HG02759 (cell line): ENCODE results near the gene CROCC.
"Not testable (repeated sequence)": the region's sequence is repeated elsewhere in the genome, so short reads cannot be mapped to it uniquely, and the experiment has no call there.

Experiments used
- ATAC-seq: cut with Tn5 transposase; IDR thresholded peaks from one replicate; pipeline ENCODE4 v1.9.1; 2021; ENCODE audit warnings: mild to moderate bottlenecking, moderate library complexity; ENCODE audit not compliant: unreplicated experiment

CROCC gene

GRCh38 chr1:16914928-16915626 is 6.7 kb upstream of the CROCC start:
- ATAC-seq, result not testable (repeated sequence)

DNA sequence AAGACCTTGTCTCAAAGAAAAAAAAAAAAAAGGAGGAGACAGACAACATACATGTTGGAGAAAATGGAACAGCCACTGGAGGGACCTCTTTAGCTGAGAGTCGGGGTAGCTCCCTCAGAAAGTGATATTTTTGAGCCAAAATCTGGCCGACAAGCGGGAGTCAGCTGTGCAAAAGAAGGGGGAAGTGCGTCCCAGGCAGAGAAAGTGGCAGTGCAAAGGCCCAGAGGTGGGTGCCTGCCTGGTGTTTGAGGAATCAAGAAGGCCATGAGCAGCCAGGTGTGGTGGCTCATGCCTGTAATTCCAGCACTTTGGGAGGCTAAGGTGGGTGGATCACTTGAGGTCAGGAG is 6.1 kb upstream of the CROCC start:
- no peak for ATAC-seq

GRCh38 chr1:16916036-16916880 is 5.5 kb upstream of the CROCC start:
- not testable (repeated sequence) for ATAC-seq

- ATAC-seq, result no peak
These were observed 3.4 kb upstream of the CROCC start for GRCh38 chr1:16918371-16918770.

GRCh38 chr1:16918936-16919665 is 2.6 kb upstream of the CROCC start:
- not testable (repeated sequence) for ATAC-seq

- no peak for ATAC-seq
These were observed 780 bp upstream of the CROCC start for GRCh38 chr1:16920951-16921350.

DNA sequence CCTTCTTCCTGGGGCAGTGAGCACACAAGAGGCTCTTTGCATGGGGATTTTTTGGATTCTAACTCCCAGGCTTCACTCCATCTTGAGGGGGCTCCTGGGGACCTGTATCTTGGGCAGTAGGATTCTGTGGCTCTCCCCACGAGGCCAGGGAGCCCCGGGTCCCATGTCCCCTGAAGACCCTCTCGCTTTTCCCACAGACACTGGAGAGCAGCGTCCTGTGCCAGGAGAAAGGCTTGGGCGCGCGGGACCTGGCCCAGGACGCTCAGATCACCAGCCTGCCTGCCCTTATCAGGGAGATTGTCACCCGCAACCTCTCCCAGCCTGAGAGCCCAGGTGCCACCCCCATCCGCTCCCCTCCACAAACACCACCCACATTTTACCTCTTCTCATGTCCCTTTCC is 735 bp downstream of the CROCC start:
- ATAC-seq, result no peak

GRCh38 chr1:16922885-16923431 is 1.2 kb downstream of the CROCC start:
- ATAC-seq, result no peak

- ATAC-seq, result no peak
These were observed 2.6 kb downstream of the CROCC start for GRCh38 chr1:16924216-16924918.

DNA sequence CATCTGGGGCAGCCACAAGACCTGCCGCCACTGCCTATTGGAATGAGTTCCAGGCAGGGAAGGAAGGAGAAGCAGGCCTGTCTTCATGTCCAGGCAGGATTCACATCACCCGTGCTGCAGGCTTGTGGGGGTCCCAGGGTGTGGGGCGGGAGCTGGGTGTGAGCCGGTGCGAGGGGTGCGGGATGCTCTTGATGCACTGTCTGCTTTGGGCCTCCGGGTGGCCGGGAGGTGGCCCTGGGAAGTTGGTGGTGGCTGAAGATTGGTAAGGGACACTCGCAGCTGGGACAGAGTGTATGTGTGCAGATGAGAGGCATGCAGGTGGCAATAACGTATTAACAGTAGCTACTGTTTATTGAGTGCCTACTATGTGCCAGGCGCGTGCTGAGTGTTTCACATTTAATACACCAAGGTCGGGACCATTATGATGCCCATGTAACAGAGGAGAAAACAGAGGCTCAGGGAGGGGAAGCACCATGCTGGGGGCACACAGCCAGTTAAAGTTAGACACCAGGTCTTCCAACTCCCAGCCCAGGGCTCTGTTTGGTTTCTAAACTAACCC is 3.3 kb downstream of the CROCC start:
- no peak for ATAC-seq

DNA sequence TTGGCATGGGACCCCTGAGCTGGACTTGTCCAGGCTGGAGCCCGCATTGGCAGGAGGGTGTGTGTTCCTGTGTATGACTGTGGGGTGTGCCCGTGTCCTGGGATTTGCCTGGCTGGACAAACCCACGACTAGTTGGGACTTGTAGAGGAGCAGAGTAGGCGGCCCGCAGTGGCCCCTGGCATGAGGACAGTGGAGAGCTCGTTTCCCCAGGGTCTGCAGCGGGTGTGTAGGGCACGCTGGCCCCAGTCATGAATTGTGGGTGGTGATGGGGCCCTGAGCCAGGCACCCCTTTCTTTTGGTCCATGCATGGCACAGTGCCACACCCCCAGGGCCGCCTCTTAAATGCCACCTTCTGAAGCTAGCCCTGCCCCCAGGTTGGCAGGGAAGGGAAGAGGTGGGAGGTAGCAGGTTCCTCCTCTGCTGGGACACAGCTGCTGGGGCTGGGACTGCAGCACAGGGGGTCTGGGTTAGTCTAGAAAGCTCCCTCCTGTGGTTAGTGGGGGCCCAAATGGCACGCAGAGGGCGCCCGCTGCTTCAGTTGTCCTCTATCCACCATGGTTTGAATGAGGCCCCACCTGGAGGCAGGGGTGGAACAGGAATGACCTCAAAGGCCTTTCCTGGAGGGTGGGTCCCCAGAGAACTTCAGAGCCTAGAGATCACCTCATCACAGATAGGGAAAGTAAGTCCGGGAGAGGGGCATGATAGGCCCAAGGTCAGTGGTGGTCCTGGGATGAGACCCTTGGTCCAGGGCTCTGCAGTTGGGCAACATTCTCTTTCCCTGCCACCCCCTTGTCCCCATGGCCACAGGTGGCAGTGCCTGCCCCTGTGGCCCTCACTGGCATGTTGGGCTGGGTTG is 4.1 kb downstream of the CROCC start:
- no peak for ATAC-seq

- ATAC-seq, result no peak
These were observed 4.9 kb downstream of the CROCC start for GRCh38 chr1:16926491-16927073.

DNA sequence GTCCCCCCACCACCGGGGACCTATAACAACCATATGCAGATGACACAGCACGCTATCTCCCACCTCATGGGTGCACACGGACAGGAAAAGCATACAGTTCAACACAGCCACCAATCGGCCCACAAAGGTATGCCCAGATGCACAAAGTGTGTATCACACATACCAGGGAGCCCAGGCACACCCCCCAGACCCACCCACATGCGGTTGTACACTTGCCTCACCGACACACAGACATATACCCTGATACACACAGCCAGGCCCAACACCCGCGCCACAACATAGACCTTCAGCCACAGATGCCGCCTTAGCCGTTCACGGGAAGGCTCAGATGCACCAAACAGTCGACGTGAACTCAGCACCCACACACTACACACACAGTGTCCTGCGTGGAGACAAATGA is 5.5 kb downstream of the CROCC start:
- no peak for ATAC-seq

- no peak for ATAC-seq
These were observed 6.2 kb downstream of the CROCC start for GRCh38 chr1:16927711-16928485.

DNA sequence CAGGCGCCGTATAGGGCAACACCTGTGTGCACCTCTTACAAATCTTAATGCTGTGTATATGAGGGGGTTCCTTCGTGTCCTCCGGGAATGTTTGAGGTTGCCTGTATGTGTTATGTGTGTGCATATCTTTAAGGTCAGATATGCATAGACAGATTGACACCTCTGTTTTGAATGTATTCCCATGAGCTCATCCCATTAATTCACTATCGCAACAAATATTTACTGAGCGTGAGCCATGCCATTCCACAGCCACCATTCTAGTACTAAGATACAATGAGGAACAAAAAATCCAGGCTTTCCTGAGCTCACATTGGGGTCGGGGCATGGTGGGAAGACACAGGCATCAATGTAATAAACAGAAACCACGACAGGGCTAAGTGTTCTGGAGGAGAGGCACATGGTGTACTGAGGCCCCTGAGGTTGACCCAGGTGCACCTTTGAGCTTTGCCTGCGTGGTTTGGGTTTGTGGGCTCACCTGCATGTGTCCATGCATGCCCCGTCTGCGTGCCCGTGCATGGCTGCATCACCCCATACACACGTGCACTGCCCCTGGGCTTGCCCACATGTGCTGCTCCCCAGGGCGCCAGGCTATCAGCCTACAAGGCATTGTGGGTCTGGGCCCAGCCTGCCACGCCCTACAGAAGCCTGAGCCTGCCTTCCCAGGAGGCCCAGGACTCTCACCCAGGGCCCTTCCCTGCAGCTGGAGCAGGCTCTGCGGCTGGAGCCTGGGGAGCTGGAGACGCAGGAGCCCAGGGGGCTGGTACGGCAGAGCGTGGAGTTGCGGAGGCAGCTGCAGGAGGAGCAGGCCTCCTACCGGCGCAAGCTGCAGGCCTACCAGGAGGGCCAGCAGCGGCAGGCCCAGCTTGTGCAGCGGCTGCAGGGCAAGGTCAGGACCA is 7.7 kb downstream of the CROCC start:
- not testable (repeated sequence) for ATAC-seq

GRCh38 chr1:16931206-16931934 is 9.6 kb downstream of the CROCC start:
- not testable (repeated sequence) for ATAC-seq

DNA sequence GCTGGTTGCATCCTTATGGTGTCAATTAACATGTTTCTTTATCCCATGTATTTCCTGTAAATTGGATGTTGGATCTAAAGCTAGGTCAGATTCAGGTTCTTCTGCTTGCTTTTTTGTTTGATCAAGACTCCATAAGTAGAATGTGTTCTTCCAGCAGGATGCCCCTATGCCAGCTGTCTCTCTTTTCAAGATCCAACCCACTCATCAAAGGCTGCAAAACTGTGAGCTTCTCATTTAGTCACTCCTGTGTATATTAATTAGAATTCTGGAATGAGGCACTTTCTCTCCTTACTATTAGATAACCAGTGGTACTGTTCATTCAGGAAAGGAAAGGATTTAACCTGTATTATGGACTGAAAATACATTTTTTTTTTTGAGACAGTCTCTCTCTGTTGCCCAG is 12.2 kb downstream of the CROCC start:
- not testable (repeated sequence) for ATAC-seq
